ENCODE results near the gene NPC1.

GRCh38 chr18:23593720-23594119, 7.4 kb upstream of the NPC1 start:
- TF ChIP-seq, protein P1, sequence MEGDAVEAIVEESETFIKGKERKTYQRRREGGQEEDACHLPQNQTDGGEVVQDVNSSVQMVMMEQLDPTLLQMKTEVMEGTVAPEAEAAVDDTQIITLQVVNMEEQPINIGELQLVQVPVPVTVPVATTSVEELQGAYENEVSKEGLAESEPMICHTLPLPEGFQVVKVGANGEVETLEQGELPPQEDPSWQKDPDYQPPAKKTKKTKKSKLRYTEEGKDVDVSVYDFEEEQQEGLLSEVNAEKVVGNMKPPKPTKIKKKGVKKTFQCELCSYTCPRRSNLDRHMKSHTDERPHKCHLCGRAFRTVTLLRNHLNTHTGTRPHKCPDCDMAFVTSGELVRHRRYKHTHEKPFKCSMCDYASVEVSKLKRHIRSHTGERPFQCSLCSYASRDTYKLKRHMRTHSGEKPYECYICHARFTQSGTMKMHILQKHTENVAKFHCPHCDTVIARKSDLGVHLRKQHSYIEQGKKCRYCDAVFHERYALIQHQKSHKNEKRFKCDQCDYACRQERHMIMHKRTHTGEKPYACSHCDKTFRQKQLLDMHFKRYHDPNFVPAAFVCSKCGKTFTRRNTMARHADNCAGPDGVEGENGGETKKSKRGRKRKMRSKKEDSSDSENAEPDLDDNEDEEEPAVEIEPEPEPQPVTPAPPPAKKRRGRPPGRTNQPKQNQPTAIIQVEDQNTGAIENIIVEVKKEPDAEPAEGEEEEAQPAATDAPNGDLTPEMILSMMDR (IDR thresholded peaks at IDR 0.05) = no peak
- TF ChIP-seq POLR2AphosphoS5 (IDR thresholded peaks at IDR 0.05) = no peak
